ENCODE data around the gene WNT7B.

DNA sequence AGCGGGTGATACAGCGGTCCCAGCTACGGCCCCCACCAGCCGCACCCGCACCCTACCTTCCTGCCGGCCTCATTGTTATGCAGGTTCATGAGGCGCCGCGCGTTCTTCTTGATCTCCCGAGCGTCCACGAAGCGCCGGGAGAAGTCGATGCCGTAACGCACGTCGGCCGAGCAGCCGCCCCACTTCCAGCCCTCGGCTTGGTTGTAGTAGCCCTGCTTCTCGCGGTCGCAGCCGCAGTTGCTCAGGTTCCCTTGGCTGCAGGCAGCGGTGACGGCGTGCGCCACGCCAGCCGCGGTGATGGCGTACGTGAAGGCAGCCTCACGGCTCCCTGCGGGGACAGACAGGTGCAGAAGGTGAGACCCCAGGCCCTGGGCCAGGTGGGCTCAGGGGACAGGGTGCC is 45.9 kb downstream of the WNT7B start:
- TF ChIP-seq, protein P1, sequence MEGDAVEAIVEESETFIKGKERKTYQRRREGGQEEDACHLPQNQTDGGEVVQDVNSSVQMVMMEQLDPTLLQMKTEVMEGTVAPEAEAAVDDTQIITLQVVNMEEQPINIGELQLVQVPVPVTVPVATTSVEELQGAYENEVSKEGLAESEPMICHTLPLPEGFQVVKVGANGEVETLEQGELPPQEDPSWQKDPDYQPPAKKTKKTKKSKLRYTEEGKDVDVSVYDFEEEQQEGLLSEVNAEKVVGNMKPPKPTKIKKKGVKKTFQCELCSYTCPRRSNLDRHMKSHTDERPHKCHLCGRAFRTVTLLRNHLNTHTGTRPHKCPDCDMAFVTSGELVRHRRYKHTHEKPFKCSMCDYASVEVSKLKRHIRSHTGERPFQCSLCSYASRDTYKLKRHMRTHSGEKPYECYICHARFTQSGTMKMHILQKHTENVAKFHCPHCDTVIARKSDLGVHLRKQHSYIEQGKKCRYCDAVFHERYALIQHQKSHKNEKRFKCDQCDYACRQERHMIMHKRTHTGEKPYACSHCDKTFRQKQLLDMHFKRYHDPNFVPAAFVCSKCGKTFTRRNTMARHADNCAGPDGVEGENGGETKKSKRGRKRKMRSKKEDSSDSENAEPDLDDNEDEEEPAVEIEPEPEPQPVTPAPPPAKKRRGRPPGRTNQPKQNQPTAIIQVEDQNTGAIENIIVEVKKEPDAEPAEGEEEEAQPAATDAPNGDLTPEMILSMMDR (IDR thresholded peaks at IDR 0.05; ENCODE audit: low read length), result no peak
- TF ChIP-seq EZH2 (optimal IDR thresholded peaks at IDR 0.05; ENCODE audit: low read depth, low read length), result no peak
- no peak for TF ChIP-seq EZH2phosphoT487 (IDR thresholded peaks at IDR 0.05; ENCODE audit: low read length)

All from MM.1S (cell line).